ENCODE data around the gene NTNG2.
"Not testable (repeated sequence)": the region's sequence is repeated elsewhere in the genome, so short reads cannot be mapped to it uniquely, and the experiment has no call there.

NTNG2 gene, protein sequence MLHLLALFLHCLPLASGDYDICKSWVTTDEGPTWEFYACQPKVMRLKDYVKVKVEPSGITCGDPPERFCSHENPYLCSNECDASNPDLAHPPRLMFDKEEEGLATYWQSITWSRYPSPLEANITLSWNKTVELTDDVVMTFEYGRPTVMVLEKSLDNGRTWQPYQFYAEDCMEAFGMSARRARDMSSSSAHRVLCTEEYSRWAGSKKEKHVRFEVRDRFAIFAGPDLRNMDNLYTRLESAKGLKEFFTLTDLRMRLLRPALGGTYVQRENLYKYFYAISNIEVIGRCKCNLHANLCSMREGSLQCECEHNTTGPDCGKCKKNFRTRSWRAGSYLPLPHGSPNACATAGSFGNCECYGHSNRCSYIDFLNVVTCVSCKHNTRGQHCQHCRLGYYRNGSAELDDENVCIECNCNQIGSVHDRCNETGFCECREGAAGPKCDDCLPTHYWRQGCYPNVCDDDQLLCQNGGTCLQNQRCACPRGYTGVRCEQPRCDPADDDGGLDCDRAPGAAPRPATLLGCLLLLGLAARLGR

GRCh38 chr9:132161743-132162184 lies at the start of gene NTNG2:
Gene NTNG2 (plus strand): TSS chr9:132162058. CDS start chr9:132166832, 4,774 bp downstream.
- no peak for DNase-seq

GRCh38 chr9:132114102-132114707 lies 47.7 kb upstream of the NTNG2 start:
- peak; percentile 53 for DNase-seq

GRCh38 chr9:132116583-132116982 lies 45.3 kb upstream of the NTNG2 start:
- no peak for DNase-seq

- no peak for DNase-seq
Measured at GRCh38 chr9:132117694-132118093, 44.2 kb upstream of the NTNG2 start.

DNA sequence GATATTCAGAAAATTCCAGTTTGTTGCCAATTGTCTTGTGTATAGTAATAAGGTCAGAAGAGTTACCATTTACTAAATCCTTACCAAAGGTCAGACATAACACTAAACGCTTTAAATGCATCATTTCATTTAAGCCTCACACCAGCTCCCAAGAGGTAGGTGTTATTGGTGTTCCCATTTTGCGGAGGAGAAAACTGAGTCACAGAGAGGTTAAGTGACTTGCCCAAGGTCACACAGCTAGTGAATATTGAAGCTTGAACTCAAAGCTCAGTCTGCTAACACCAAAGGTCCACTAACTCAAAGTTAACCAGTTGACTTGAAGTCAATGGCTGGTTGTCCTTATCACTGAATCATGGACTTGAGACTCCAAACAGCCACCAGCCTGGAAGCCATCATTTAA lies 40.8 kb upstream of the NTNG2 start:
- no peak for DNase-seq

DNA sequence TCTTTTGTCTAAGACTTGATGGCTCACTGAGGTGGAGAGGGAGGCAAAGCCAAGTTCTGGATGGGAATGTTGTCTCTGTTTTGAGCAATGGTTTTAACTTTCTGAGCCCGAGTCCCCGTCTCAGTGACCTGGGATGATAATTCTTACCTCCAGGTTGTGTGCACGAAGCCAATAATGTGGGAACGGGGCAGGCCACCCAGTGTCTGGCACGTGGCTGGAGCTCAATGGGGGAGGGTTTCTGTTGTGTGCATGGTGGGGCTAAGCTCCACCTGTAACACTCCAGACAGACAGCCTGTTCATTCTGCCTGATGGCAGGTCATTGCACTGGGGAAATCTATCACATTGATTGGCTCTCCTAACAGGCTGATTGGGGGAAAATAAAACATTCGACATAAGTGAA lies 37.1 kb upstream of the NTNG2 start:
- DNase-seq: no peak

GRCh38 chr9:132125361-132125760 lies 36.5 kb upstream of the NTNG2 start:
- DNase-seq: no peak

DNA sequence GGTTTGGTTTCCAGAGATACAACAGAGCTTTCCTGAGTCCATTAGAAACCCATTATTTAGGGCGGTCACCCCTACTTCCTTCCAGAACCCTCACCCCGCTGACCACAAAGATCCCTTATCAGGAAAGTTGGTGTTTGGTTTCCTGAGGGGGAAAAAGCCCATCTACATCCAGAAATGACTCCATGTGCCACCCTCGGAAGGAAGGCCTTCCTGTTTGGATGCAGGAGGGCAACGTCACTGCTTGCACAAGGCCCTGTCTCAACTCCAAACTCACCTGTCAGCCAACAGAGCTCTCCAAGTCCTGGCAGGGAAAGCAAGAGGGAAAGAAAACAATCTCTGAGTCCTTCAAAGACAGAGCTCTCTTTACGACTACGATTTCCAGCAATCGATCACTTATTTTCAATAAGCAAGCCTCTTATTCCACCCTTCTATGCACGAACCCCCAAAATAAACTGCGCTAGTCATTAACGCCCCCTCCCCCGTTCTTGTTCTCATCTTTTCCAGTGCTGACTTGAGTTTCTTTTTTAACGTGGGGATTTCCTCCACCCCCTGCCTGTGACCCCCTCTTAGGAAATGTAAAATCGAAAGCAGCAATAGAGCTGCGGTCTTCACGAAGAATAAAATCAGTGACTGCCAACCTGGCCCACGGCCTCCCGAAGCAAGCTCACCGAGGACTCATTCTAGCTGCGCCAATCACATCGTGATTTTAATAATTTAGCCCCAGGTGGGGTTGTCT lies 35.7 kb upstream of the NTNG2 start:
- no peak for DNase-seq

DNA sequence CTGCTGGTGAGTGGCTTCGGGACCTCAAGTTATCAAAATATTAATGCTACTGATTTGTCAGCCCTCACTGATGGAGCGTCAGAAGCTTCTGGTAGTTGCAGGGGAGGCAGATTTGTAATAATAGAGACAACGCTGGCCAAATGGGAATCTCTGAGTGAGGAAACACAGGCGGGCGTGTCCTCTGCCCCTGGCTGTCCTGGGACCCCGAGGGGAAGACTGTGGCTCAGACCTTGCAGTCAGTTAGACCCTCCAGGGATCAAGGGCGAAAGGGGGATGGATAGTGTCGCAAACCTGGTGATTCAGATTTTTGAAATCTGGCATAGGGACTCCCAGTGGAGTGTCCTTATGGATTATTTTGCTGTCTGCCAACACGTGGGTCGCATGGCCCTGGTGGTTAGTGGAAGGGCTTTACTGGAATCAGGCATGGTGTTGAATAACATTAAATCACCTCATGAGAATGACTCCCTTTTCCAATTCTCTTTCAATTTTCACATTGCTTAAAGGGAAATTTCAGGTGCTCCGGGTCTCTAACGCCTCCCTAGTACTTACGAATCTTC lies 35.1 kb upstream of the NTNG2 start:
- no peak for DNase-seq

DNA sequence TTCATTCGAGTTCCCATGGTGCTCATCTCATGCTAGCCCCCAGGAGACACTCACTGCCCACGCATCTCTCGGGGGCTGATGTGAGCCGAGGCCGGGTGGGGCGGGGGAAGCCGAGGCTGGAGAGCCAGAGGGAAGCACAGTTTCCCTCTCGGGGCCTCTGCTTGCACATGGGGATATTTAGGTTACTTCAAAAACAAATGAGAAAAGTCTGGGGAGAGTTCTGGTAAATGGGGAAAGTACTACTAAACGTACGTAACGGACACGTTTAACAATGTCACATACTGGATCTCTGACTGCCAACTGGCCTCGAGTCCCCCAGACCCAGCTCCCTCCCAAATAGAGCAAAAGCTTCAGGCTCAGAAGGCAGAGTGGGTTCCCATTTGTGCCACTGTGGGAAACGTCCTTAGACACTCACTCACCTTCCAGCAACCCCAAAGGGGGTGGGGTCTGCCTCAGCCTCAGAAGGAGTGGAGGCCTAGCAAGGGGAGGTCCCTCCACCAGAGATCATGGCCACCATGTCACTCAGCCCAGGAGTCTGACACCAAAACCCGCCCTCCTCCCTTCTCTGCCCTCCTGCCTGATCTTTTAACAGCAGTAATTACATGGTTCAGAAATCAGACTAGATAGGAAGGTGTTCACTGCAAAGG lies 33.8 kb upstream of the NTNG2 start:
- no peak for DNase-seq

- no peak for DNase-seq
Measured at GRCh38 chr9:132129535-132129934, 32.3 kb upstream of the NTNG2 start.

DNA sequence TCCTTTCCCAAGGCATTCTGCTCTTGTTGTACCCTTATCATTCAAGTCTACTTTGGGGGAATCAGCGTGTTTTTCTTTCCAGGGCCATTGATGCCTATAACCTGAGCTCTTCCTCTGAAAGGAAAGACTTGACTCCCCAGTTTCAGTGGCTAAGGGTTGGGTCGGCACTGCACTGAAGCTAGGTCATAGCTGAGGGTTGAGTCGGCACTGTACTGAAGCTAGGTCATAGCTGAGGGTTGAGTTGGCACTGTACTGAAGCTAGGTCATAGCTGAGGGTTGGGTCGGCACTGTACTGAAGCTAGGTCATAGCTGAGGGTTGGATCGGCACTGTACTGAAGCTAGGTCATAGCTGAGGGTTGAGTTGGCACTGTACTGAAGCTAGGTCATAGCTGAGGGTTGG lies 27.8 kb upstream of the NTNG2 start:
- not testable (repeated sequence) for DNase-seq

DNA sequence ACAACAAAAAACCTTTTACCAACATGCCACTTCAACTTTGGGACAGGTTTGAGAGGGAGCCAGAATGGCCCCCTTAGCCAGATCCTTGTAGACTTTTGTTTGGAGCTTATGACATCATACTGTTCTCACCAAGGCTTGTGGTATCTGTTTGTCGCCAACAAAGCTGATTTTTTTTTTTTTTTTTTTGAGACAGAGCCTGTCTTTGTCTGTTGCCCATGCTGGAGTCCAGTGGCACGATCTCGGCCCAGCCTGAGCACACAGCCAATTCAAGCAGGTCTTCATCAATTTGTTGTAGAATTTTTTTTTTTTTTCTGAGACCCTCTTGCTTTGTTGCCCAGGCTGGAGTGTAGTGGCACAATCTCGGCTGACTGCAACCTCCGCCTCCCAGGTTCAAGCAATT lies 26.4 kb upstream of the NTNG2 start:
- DNase-seq: no peak

- DNase-seq: no peak
Measured at GRCh38 chr9:132136151-132136780, 25.6 kb upstream of the NTNG2 start.

- DNase-seq: no peak
Measured at GRCh38 chr9:132141344-132141947, 20.4 kb upstream of the NTNG2 start.

DNA sequence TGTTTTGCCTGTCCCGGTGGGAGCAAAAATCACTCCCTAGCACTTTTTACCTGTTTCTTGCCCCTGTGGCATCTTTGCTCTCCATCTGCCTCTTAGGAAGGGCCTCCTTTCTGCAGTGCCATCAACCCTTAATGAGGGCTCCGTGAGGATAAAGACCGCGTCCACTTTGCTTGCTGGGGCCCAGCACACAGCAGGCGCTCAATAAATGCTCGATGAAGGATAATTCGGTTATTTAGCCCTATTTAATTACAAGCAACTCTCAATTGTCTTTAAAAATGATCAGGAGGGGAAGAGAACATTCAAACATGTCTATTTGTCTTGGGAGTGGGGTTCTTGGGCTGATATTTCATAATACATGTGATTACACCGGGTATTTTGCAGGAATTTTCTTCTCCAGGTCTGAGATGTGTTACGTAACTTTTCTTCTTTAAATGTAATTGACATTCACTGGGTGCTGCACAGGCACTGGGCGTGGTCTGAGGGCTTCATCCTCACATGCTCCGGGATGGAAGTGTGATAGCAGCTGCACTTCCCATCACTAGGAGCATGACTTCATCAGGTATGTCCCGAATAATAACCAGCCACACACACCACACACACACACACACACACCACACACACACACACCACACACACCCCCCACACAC lies 19.8 kb upstream of the NTNG2 start:
- no peak for DNase-seq

DNA sequence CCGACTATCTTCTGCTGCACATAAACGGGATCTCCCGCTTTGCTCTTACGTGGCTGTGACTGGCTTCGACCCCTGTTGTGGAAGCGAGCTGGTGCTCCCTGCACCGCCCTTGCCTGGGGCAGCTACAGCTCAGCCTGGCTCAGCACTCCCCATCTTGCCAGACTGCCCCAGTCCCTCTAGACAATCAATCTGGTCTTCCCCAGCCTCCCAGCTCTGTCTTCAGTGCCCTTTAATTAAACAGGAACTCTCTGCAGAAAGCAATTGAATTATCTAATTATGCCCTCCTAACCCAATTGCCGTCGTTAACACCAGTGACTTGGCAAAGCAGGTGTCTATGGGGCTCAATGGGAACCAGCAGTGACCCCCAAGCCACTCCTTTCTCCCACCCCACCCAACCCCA lies 18.9 kb upstream of the NTNG2 start:
- DNase-seq: no peak

GRCh38 chr9:132143359-132143758 lies 18.5 kb upstream of the NTNG2 start:
- no peak for DNase-seq

DNA sequence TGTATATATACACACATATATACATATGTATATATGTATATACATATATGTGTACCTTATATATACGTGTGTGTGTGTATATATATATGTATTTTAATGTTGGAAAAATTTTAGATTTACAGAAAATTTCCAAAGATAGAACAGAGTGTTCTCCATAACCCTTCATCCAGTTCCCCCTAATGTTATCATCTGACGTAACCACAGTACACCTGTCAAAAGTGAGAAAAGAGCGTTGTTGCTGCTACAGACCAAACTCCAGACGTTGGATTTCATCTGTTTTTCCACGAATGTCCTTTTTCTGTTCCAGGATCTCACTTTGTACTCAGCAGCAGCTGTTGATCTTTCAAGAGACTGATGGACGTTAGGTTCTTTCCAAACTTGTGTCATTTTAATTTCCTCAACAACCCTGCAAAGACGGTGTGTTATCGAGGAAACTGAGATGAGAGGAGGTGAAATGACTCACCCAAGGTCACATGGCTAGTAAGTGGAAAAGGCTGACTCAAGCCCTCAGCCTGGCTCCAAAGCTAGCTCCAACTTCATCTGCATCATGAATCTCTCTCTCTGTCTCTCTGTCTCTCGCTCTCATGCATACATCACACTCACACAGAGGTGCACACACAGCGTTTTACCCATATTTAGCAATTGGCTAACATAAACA lies 17.0 kb upstream of the NTNG2 start:
- DNase-seq: peak; percentile 6

DNA sequence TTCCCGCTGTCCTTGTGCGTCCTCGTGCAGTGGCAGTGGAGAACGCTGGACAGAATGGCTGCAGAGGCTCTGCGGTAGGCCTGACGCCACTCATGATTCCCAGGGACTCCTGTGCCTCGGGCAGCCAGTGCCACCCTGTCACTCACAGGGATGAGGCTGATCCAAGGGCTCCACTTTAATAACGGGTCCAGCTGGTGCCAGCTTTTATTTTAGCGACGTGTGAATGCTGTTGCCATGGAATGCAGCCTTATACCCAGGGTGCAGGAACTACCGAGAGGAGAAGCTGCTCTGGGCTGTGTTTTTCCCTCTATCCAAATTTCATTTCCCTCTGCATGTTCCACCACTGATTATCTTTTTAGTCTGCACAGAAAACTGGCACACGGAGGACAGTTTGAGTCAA lies 15.8 kb upstream of the NTNG2 start:
- DNase-seq: no peak

DNA sequence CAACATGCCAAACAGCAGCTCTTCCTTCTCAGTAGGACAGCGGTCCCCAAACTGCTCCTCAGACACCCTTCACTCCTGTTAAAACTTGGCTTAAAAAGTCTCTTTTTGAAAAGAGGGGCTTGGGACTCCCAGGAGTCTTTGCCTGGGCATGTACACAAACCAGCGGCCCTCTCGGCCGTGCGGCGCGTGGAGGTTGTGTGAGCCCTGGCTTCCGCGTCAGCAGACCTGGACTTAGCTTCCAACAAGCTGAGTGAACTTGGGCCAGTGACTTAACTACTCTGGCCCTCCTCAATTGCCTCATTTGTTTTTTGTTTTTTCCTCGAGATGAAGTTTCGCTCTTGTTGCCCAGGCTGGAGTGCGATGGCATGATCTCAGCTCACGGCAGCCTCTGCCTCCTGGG lies 15.3 kb upstream of the NTNG2 start:
- no peak for DNase-seq

Measured in fibroblast of skin of right quadriceps (primary cell).